HG03520 (cell line): ENCODE data around the gene ADAMTS12.

ENCODE experiments used
- ATAC-seq: cut with Tn5 transposase; IDR thresholded peaks from one replicate; pipeline ENCODE4 v1.9.1; 2021; ENCODE audit warnings: mild to moderate bottlenecking, moderate library complexity; ENCODE audit not compliant: unreplicated experiment

The ADAMTS12 gene

DNA sequence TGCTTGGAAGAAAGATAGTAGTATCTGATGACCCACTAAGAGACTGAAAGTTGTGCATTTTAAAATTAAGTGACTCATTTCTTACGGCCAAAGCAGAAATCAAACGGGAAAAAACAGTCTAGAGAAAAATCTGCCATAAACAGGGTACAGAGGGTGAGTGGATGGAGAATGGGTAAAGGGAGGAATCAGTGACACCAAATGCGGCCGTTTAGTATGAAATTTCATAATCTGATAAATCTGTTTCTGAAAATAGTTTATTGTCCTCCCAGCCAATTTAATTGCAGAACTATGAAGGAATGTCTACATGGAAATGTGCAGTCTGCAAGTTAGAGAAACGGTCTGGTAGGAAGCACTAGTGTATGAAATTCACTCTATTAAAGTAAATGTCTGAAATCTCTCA lies 39.5 kb downstream of the ADAMTS12 start:
- ATAC-seq = no peak

DNA sequence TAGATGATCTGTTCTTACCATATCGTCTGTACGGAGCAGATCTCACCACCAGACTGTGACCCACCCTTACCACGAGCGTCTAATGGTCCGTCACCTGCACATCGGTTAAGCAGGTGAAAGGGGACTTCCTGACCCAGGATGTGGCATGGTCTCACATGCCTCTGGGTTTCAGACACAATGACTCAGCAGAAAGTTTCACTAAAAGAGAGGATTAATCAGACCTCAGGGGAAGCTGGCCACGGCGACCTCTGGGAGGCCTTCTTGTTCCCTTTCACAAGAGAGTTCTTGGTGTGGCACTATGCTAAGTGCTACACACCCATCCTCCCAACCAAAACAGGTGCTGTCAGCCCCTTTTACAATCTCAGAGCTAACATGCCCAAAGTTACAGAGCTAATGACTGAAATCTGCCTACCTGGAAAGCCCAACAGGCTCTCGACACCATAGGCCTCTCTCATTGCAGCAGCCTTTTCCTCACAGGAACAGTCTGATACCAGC lies 41.6 kb downstream of the ADAMTS12 start:
- peak; percentile 97 for ATAC-seq

DNA sequence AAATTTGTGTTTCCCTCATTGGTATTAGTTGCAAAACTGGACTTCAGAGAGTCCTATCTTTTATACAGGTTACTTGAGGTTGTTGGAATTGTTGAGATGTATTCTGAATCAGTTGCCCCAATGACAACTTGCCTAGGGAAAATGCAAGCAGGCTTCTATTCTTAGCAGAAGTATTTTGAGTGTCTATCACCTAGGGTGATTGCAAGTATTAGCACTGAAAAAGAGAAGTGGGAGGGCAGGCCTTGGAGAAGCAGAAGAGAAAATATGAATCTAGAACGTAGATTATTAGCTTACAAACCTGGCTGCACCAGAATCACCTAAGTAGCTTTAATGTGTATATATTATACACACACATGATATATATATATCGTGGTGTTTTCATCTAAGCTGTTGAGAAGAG lies 43.2 kb downstream of the ADAMTS12 start:
- ATAC-seq = peak; percentile 26

DNA sequence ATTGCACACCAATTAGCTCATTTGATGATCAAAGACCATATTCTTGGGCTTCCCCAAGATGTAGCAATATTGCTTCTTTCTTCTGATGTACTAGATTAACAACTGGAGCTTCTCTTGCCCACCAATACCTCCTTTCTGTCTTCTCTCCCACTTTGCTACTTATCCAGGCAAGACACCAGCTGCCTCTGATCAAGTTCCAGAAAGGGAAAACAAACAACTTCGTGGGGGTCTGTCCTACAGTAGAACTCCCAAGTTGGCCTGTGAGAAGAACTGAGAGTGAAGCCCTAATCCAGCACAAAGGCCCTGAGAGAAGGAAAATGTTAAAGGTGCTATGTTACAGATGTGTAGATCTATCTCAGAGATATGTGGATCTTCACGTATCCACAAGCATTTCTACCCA lies 44.9 kb downstream of the ADAMTS12 start:
- ATAC-seq = no peak

DNA sequence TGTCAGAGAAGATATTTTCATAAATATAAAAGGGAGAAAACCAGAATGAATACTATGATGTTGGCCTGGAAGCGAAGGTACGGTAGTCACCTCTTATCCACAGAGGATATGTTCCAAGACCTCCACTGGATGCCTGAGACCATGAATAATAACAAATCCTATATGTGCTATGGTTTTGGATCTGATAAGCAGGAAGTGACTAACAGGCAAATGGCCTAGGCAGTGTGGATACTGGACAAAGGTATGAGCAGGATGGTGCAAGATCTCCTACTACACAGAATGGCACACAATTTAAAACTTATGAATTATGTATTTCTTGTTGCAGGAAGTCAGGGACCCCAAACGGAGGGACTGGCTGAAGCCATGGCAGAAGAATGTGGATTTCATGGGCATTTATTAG lies 48.2 kb downstream of the ADAMTS12 start:
- no peak for ATAC-seq

DNA sequence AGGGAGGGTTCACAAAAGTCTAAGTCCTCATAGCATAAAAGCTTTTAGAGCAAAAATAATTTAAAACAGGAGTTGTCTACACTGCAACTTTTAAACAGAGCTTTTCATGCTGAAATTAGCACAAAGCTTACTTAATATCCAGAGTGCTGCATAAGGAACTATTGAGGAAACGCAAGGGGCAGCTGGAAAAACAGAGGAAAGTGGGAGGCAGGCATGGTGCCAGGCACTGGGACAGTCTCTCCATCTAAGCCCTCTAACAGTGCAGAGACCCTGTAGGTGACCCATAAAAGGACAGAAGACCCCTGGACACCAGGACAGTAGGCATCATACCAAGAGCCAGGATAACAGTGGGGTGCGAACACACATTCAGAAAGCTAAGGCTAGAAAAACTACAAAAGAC lies 49.3 kb downstream of the ADAMTS12 start:
- no peak for ATAC-seq

DNA sequence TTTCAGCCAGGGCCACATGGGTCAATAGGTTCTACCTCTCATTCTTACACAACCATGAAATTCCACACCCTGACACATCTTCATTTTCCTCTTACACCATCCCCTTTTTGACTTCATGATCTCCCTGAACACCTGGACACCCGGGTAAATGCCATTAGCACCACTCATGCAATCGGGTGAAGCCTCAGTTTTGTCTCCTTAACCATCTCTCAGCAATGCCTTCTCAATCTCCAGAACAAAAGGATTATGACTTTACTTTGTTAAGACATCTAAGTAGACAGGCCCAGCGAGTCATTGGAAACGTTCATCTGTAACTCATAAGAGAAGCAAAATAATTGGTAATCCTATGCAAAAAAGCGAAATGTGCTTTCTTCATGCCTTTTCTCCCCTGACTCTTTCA lies 49.9 kb downstream of the ADAMTS12 start:
- ATAC-seq = no peak

DNA sequence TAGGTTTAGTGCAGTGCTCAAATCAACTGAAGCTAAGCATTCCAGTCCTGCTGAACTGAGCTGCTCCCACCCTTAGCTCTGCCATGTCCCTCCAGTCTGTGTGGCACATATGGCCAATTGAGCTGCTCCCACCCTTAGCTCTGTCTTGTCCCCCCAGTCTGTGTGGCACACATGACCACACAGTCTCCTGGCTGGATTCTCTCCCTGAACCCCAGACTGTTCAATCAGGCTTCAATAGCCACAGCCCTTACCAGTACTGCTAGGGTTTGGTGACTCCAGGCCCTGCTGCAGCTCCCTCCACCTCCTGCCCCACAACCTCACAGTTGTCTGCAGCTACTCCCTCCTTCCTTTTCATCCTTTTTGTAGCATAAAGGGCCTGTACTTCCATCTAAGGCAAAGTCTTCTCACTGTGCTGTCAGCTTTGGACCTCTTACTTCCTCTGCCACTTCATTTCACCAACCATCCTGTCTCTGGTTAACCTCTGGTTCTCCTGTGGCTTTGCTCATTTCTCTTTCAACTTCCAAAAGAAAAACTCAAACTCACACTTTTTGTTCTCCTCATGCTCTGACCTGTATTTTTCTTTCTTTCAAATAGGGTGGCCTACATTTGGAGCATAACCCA lies 50.8 kb downstream of the ADAMTS12 start:
- no peak for ATAC-seq

DNA sequence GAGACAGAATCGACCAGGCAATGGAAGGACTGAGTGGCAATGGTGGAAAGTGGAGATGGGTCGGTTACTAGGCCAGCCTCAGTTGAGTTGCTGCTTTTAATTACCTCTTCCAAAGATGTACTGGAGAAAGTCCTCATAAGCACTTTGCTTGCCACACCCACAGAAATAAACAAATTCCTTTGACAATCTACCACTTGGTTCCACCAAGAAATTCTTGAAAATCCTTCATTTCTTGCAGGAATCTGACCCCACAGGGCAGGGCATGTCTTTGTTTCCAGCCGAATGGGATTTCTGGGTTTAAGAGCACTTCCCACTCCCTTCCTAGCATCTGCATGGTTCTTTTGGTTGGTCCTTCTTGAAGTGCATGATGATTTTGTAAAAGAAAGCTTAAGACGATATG lies 54.5 kb downstream of the ADAMTS12 start:
- ATAC-seq = no peak

DNA sequence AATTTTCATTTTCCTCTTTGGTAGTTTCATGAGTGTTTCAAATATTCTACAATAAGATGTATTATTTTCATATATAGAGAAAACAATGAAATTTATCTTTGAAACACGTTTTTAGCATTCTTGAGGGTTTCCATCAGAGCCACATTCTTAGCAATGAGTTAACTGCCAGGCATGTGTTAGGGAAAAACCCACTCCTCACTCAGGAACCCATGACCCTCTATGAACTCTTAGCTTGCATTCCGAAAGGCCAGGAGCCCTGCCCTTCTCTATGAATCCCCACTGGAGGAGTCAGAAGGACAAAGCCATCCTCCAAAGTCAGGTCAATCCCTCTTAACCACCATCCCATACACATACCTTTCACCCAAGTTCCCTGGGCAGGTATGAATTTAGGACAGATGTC lies 57.5 kb downstream of the ADAMTS12 start:
- ATAC-seq = no peak

DNA sequence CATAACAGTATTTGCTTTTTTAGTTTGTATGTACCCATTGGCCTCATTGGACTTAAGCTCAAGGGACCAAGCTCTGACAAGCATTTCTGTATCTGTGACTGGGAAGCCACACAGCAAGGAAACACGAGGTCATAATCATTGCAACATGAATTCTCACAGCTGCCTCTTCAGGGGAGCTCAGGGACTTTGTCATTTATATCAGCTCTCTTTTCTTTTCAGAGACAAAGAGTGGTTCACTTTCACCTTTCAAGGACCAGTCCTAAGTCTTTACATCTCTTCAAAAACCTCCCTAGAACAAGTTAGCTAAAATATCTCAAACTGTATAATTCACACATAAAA lies 58.6 kb downstream of the ADAMTS12 start:
- no peak for ATAC-seq

DNA sequence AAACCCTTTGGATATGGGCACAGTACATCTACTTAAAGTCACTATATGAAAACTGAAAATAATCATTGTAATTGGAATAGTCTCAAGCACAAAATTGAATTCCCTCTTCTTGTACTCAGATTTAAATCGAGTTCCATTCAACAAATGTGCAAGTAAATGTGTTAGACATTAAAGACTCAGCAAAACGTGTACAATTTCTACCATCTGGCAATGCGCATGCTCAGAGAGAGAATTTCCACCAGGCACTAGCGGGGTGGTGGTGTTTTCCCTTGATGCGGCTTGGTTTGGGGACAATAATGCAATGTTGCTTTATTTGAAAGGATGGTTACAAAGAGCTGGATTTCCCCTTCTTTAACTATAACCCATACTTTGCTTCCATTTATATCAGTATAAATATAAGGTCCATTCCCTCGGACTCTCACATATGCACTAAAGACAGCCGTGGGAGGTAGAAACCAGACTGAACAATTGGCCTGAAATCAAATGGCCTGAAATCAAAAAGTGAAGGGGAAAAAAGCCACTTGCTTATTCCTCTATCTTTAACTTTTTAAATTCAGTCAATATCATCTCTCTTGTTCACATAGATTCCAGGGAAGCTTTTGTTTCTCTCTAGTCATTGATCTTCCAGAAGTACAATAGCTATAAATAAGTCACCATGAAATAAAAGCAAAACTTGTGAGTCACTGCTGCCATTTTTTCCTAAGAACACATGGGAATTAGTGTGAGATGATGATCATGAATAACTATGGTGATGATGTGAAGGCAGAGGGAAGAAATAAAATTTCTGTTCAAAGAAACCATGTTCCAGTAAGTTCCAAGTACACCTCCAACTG lies 59.2 kb downstream of the ADAMTS12 start:
- no peak for ATAC-seq

DNA sequence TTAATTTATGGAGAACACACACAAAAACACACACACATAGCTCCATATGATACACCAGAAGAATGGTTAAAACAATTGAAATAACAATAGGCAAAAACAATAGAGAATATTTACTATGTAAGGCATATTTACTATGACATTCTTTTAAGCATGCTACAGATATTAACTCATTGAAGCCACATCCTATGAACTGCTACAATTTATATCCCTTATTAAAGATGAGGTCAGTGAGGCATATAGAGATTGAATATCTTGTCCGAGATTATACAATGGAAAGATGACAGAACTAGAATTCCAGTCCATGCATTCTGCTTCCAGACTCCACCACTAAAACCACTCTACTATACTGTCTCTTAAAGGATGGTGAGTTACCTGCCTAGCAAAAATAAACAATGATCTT lies 60.7 kb downstream of the ADAMTS12 start:
- no peak for ATAC-seq

DNA sequence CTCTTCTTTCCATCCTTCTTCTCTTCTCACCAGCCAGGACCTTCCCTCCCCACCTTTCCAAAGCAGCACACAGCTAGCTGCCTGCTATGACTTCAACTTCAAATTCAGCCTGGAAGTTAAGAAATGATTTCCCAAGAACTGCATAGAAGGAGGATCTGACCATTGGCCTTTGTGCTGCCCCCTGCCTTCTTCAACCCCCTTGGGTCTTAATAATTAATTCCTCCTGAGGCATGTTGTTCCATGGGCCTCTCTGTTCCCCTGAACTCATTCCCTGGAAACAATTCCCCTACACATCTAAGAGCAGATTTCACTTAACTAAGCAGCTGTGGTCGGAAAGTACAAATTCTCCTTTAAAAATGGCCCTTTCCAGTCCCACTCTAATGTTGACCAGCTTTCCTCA lies 62.4 kb downstream of the ADAMTS12 start:
- no peak for ATAC-seq

DNA sequence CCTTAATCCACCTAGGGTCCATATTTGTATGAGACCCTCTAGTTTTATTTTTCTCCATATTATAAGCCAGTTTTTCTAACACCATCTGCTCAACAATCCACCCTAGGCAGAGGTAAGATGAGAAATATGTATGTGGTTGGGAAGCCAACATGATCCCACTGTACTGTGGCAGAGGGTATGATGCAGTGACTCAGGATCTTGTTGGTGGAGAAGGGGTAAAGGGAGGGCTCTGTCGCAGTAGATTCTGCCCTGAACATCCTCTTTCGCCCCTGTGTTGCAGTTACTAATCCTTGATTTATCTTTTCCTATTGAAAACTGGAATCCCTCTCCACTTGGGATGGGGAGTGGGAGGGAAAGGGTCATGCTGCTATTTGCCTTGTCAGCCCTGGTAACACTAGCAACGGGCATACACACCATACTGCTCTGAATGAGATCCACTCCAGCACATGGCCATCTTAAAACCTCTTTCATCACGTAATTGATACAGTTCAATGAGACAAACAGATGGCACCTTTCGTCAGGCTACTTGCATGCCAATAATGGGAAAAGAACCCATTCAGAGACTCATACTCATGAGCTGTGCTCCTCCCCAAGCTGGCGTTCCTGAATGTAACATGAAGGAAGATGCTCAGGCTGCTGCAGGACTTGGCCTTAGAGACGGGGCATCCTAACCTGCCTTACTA lies 63.0 kb downstream of the ADAMTS12 start:
- ATAC-seq = no peak

DNA sequence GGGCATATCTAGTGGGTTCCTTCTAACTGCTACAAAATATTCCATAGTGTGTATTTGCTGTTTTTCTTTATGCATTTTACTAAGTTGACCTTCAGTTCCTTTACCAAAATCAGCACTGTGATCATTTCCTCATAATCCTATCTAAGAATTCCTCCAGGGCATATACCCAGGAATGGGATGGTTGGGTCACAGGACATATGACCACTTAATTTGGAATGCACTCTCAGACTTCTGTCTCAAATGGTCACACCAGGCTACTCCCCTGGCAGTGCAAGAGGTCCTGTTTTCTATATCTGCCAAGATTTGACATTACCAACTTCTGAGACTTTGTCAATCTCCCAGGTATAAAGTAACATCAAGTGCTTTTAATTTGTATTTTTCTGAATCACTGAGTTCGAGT lies 63.9 kb downstream of the ADAMTS12 start:
- ATAC-seq = no peak

DNA sequence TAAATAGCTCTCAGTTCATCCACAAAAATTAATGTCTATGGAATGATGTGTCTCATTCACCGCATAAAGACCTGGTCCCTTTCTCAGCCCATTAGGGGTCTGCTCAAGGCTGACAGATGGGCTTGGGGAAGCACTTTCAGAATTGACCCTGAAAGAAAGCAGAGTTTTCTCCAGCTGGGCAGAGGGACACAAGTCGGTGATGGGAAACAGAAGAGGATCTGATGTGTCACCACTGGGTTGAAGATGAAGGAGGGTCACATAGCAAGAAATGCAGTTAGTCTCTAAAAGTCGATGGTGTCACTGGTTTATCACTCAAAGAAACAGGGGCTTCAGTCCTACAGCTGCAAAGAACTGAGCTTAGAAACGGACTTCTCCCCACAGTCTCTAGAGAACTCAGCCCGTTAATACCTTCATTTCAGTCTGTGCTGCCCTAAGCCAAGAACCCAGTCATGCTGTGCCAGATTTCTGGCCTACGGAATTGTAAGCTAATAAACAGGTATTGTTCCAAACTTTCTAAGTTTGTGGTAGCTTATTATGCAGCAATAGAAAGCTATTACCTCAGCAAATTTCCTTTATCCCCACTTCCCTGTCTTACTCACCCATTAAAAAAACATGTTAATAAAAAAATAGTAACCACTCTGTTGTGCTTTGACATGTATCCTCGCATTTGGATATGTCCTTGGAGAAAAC lies 64.6 kb downstream of the ADAMTS12 start:
- ATAC-seq = no peak

DNA sequence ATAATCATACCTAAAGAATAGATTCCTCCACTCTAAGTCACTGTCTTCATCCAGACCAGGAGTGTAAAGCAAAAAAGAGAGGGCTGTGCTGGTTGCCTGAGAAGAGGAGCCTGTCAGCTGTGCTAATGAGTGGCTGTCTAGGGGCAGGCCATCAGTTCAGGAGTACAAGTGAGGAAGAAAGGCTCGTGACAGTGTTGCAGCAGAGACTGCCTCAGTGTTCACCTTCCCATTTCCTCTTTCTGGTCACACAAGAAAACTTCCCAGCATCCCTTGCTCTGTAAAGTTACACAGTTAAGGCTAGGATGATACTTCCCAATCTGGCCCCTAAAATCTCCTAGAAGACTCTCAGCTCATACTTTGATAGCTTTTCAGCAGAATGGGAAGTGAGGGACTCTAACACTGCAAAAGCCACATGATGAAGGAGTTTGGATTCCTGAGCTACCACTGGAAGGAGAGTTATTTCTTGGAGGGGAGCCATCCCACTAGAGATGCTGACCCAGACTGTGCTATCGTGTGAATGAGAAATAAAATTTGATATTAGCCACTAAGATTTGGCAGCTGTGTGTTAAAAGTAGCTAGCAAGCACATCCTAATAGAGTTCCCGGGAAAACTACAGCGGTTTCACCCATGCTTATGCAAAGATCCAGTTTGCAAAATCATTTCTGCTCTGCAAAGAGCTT lies 67.1 kb downstream of the ADAMTS12 start:
- peak; percentile 60 for ATAC-seq

DNA sequence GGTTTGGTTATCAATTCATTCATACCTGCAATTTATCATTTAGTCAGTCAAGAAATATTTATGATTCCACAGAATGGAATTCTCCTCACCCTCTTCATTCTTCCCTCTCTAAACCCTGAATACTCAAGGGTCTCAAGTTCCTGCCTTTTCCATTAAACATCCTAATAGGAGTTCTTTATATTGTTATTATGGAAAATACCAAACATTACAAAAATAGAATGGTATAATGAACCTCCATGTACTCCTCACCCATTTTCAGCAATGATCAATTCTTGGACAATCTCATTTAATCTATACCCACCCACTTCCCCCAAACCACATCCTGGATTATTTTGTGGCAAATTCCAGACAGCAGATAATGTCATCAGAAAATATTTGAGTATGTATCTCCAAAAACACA lies 74.5 kb downstream of the ADAMTS12 start:
- no peak for ATAC-seq

DNA sequence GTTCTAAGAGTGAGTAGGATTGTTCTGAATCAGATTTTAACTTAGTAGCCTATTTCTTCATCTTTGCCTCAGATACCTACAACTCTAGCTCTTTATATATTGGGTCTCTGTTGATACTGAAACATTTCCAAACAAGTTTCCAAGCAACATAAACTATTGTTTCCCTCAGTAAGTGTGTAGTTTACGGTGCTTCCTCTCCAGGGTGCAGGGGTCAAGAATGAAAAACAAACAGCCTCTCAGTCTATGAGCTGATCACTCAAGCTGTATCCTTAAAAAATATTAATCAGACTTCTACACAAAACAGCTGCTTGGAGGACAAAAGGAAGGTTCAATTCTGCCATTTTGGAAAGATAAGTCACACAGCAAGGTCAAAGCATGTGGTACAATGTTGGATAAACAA lies 75.0 kb downstream of the ADAMTS12 start:
- ATAC-seq = no peak

DNA sequence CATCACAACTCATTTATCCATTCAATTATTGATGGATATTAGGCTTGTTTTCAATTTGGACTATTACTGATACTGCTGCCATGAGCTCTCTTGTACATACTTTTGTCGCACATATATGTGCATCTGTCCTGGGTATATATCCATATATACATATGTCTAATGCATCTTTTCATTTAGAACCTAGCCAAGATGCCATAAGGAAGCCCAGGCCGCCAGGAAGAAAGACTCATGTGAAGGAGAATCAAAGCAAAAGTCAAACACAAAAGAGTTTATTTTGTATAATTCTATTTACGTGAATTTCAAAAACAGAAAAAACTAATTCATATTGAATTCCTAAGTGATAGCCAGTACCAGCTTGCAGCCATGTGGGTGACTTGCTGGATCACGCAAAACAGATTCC lies 79.0 kb downstream of the ADAMTS12 start:
- no peak for ATAC-seq
